KMS-11 (cell line): ENCODE results near the gene ABLIM1.

Source experiments
- H2AFZ ChIP-seq: fragments of 200-600 bp; sonication (generic); 2 replicates; pipeline ENCODE4 v1.6.1; 2016; ENCODE audit warnings: antibody characterized with exemption, mixed run types, low read depth
- H3K27ac ChIP-seq: fragments of 200-600 bp; sonication (generic); 2 replicates; pipeline ENCODE4 v1.6.1; 2016; ENCODE audit warnings: mild to moderate bottlenecking, mixed run types
- H3K27me3 ChIP-seq: fragments of 200-600 bp; sonication (generic); 2 replicates; pipeline ENCODE4 v1.6.1; 2017; ENCODE audit warnings: mild to moderate bottlenecking, low read depth, mixed run types, moderate library complexity; ENCODE audit not compliant: insufficient read depth
- H3K36me3 ChIP-seq: fragments of 200-600 bp; sonication (generic); 2 replicates; pipeline ENCODE4 v1.6.1; 2017; ENCODE audit warnings: mild to moderate bottlenecking, mixed run types; ENCODE audit not compliant: insufficient read depth
- H3K4me1 ChIP-seq: fragments of 200-600 bp; sonication (generic); 2 replicates; pipeline ENCODE4 v1.6.1; 2016; ENCODE audit warnings: mild to moderate bottlenecking, low read depth, mixed run types; ENCODE audit not compliant: poor library complexity, severe bottlenecking
- H3K4me2 ChIP-seq: fragments of 200-600 bp; sonication (generic); 2 replicates; pipeline ENCODE4 v1.7.0; 2016; ENCODE audit warnings: mild to moderate bottlenecking, mixed run types
- H3K4me3 ChIP-seq: fragments of 200-600 bp; sonication (generic); IDR thresholded peaks from 2 replicates; pipeline ENCODE4 v1.6.1; 2017; ENCODE audit warnings: low read depth, low read length, mixed read lengths; ENCODE audit not compliant: insufficient read depth
- H3K79me2 ChIP-seq: fragments of 200-600 bp; sonication (generic); 2 replicates; pipeline ENCODE4 v1.6.1; 2016; ENCODE audit warnings: low read depth, mixed run types; ENCODE audit not compliant: insufficient read depth
- H3K9ac ChIP-seq: fragments of 200-600 bp; sonication (generic); 2 replicates; pipeline ENCODE4 v1.6.1; 2016; ENCODE audit warnings: mild to moderate bottlenecking, mixed run types
- H4K20me1 ChIP-seq: fragments of 200-600 bp; sonication (generic); 2 replicates; pipeline ENCODE4 v1.6.1; 2016; ENCODE audit warnings: mild to moderate bottlenecking, mixed run types; ENCODE audit not compliant: insufficient read depth
- CTCF ChIP-seq: fragments of 200-600 bp; sonication (generic); conservative IDR thresholded peaks from 2 replicates; pipeline ENCODE4 v1.6.1; 2017; ENCODE audit warnings: low read depth, mild to moderate bottlenecking, antibody characterized with exemption, low read length, moderate library complexity, mixed read lengths

The ABLIM1 gene

DNA sequence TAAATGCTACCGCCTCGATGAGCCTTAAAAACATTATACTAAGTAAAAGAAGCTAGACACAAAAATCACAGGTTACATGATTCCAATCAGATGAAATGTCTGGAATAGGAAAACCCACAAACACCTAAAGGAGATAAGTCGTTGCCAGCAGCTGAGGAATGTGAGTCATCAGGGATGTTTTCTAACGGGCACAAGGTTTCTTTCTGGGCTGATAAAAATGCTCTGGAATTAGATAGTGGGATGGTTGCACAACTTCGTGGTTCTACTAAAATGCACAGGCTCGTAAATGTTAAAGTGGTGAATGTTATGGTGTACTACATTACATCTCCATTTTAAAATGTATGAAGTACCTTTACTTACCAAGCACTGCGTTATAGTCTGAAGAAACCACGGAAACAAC lies 9.7 kb downstream of the ABLIM1 start:
- H3K79me2 ChIP-seq: no peaks in the 10 kb centered on the region
- TF ChIP-seq CTCF: no peak
- H3K4me2 ChIP-seq: no peak overlapping the region
- no peak overlapping the region for H3K9ac ChIP-seq
- H2AFZ ChIP-seq: no peak overlapping the region
- H3K4me1 ChIP-seq: no peaks in the 10 kb centered on the region
- no peaks in the 10 kb centered on the region for H3K36me3 ChIP-seq
- H3K27ac ChIP-seq: no peak overlapping the region
- no peaks in the 10 kb centered on the region for H4K20me1 ChIP-seq
- H3K27me3 ChIP-seq: no peaks in the 10 kb centered on the region
- H3K4me3 ChIP-seq: no peak overlapping the region

GRCh38 chr10:114647545-114648138 lies 10.4 kb downstream of the ABLIM1 start:
- Histone ChIP-seq H3K79me2 (no peaks in the 10 kb centered on the region), H3K4me2 (no peak overlapping the region), H4K20me1 (no peaks in the 10 kb centered on the region), H3K36me3 (no peaks in the 10 kb centered on the region), H3K27me3 (no peaks in the 10 kb centered on the region), H3K4me3 (no peak overlapping the region), H3K27ac (no peak overlapping the region), H2AFZ (no peak overlapping the region), H3K4me1 (no peaks in the 10 kb centered on the region), H3K9ac (no peak overlapping the region)
- TF ChIP-seq CTCF: no peak

DNA sequence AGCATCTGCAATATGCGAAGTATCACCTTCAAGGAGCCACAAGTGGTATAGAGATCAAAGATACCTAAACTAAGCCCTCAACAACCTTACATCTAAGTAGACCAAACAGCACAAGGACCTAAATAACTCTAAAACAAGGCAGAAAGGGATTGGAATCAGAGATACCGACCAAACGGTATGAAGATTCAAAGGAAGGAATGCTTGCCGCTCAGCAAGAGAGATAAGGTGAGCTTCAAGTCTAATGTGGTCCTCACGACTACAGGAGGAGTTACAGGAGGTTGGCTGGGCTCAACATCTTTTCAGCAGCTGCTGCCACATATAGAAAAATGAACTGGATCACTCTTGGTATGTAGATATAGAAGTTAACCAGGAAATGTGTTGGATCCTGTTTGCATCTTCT lies 11.6 kb downstream of the ABLIM1 start:
- Histone ChIP-seq H2AFZ (no peak overlapping the region), H3K79me2 (no peaks in the 10 kb centered on the region), H3K9ac (no peak overlapping the region), H3K36me3 (no peaks in the 10 kb centered on the region), H3K4me1 (no peaks in the 10 kb centered on the region), H4K20me1 (no peaks in the 10 kb centered on the region), H3K4me2 (no peak overlapping the region), H3K4me3 (no peak overlapping the region), H3K27me3 (no peaks in the 10 kb centered on the region), H3K27ac (no peak overlapping the region)
- no peak for TF ChIP-seq CTCF

GRCh38 chr10:114645706-114646105 lies 12.4 kb downstream of the ABLIM1 start:
- Histone ChIP-seq H2AFZ (no peak overlapping the region), H4K20me1 (no peaks in the 10 kb centered on the region), H3K9ac (no peak overlapping the region), H3K4me1 (no peaks in the 10 kb centered on the region), H3K79me2 (no peaks in the 10 kb centered on the region), H3K27ac (no peak overlapping the region), H3K4me2 (no peak overlapping the region), H3K27me3 (no peaks in the 10 kb centered on the region), H3K36me3 (no peaks in the 10 kb centered on the region), H3K4me3 (no peak overlapping the region)
- TF ChIP-seq CTCF: no peak
